ENCODE results near the gene KIFC3. TPM values are rescaled to one million over a fixed set of nuclear protein-coding genes. Genes with fewer than 3 reads are reported as not detected.

The KIFC3 gene
- total RNA-seq, 1 donor from 2014 or later = 0.27 TPM

GRCh38 chr16:57753448-57754353 is 48.6 kb downstream of the KIFC3 start:
- intact Hi-C loops (cut with micrococcal nuclease) = no loop called here
- ChIA-PET CTCF (no interaction called here), POLR2A (no interaction called here)
- H3K27ac Mint-ChIP-seq = no peak overlapping the region
- H3K27me3 Mint-ChIP-seq = no peaks in the 10 kb centered on the region
- no peaks in the 10 kb centered on the region for H3K4me1 Mint-ChIP-seq
- no peak for DNase-seq
- no peak for ATAC-seq (ENCODE audit: low read depth)
- TF ChIP-seq CTCF (IDR thresholded peaks at IDR 0.05) = no peak
- peaks cover 24% of the 10 kb centered on the region for H3K36me3 Mint-ChIP-seq (ENCODE audit: low read depth)
- H3K4me3 Mint-ChIP-seq = no peak overlapping the region
- H3K9me3 Mint-ChIP-seq = no peaks in the 10 kb centered on the region

GRCh38 chr16:57752581-57753447 is 49.5 kb downstream of the KIFC3 start:
- Mint-ChIP-seq H3K9me3 (no peaks in the 10 kb centered on the region), H3K27ac (no peak overlapping the region), H3K4me1 (no peaks in the 10 kb centered on the region), H3K4me3 (no peak overlapping the region), H3K36me3 (ENCODE audit: low read depth) (peaks cover 24% of the 10 kb centered on the region), H3K27me3 (no peaks in the 10 kb centered on the region)
- no peak for DNase-seq
- CTCF ChIA-PET = no interaction called here
- intact Hi-C loops (cut with micrococcal nuclease) = no loop called here
- POLR2A ChIA-PET = interaction anchor here (1.0 kb wide), 1 partner anchor 17 kb away, joined by 4 read pairs; the partner anchor contains the start of gene KATNB1
- no peak for TF ChIP-seq CTCF (IDR thresholded peaks at IDR 0.05)
- ATAC-seq (ENCODE audit: low read depth) = no peak

GRCh38 chr16:57752203-57752580 is 50.1 kb downstream of the KIFC3 start:
- DNase-seq = no peak
- H3K9me3 Mint-ChIP-seq = no peaks in the 10 kb centered on the region
- ATAC-seq (ENCODE audit: low read depth) = no peak
- ChIA-PET CTCF (no interaction called here), POLR2A (interaction anchor here (1.0 kb wide), 1 partner anchor 17 kb away, joined by 4 read pairs; the partner anchor contains the start of gene KATNB1)
- H3K4me3 Mint-ChIP-seq = no peak overlapping the region
- no peaks in the 10 kb centered on the region for H3K4me1 Mint-ChIP-seq
- H3K27me3 Mint-ChIP-seq = no peaks in the 10 kb centered on the region
- H3K27ac Mint-ChIP-seq = no peak overlapping the region
- intact Hi-C loops (cut with micrococcal nuclease) = no loop called here
- peaks cover 27% of the 10 kb centered on the region for H3K36me3 Mint-ChIP-seq (ENCODE audit: low read depth)
- no peak for TF ChIP-seq CTCF (IDR thresholded peaks at IDR 0.05)

- ChIA-PET CTCF (no interaction called here), POLR2A (interaction anchor here (1.0 kb wide), 1 partner anchor 16 kb away, joined by 4 read pairs; the partner anchor contains the start of gene KATNB1)
- Mint-ChIP-seq H3K27ac (no peak overlapping the region), H3K4me1 (no peaks in the 10 kb centered on the region), H3K4me3 (no peak overlapping the region), H3K9me3 (no peaks in the 10 kb centered on the region), H3K36me3 (ENCODE audit: low read depth) (peaks cover 29% of the 10 kb centered on the region), H3K27me3 (no peaks in the 10 kb centered on the region)
- DNase-seq = no peak
- no peak for ATAC-seq (ENCODE audit: low read depth)
- intact Hi-C loops (cut with micrococcal nuclease) = no loop called here
- TF ChIP-seq CTCF (IDR thresholded peaks at IDR 0.05) = no peak
These were observed 50.6 kb downstream of the KIFC3 start for GRCh38 chr16:57751539-57752202.

All from activated B cell treated with CpG ODN at 0.5 μM for 24 hours (primary cell).